ENCODE measurements around the gene KCTD14.
"Not testable (repeated sequence)": the region's sequence is repeated elsewhere in the genome, so short reads cannot be mapped to it uniquely, and the experiment has no call there.

KCTD14 gene

GRCh38 chr11:78015878-78016277 lies 7.2 kb downstream of the KCTD14 start:
- no peak for DNase-seq (ENCODE audit: low spot score)
- peaks cover 10% of the 10 kb centered on the region for H3K36me3 ChIP-seq (ENCODE audit: low read depth)
- no peaks in the 10 kb centered on the region for H3K27me3 ChIP-seq (ENCODE audit: insufficient read depth, poor library complexity, severe bottlenecking)
- no peak for TF ChIP-seq CTCF (IDR thresholded peaks at IDR 0.05; ENCODE audit: poor library complexity, severe bottlenecking)
- H3K4me1 ChIP-seq (ENCODE audit: insufficient read depth, poor library complexity, severe bottlenecking), result peaks cover 2% of the 10 kb centered on the region
- ATAC-seq (ENCODE audit: low read depth), result no peak
- no peak overlapping the region for H3K4me3 ChIP-seq (ENCODE audit: severe bottlenecking)
- H3K27ac ChIP-seq (ENCODE audit: poor library complexity, severe bottlenecking), result no peak overlapping the region
- H3K9me3 ChIP-seq (ENCODE audit: severe bottlenecking), result no peaks in the 10 kb centered on the region

- not testable (repeated sequence) for ATAC-seq (ENCODE audit: low read depth); DNase-seq (ENCODE audit: low spot score); H3K9me3 ChIP-seq (ENCODE audit: severe bottlenecking); H3K4me3 ChIP-seq (ENCODE audit: severe bottlenecking); H3K36me3 ChIP-seq (ENCODE audit: low read depth); H3K27ac ChIP-seq (ENCODE audit: poor library complexity, severe bottlenecking); H3K4me1 ChIP-seq (ENCODE audit: insufficient read depth, poor library complexity, severe bottlenecking); H3K27me3 ChIP-seq (ENCODE audit: insufficient read depth, poor library complexity, severe bottlenecking)
Observed at GRCh38 chr11:78014937-78015520, 8.0 kb downstream of the KCTD14 start.

- Histone ChIP-seq H3K4me3 (ENCODE audit: severe bottlenecking) (no peak overlapping the region), H3K27ac (ENCODE audit: poor library complexity, severe bottlenecking) (no peak overlapping the region), H3K4me1 (ENCODE audit: insufficient read depth, poor library complexity, severe bottlenecking) (no peaks in the 10 kb centered on the region), H3K36me3 (ENCODE audit: low read depth) (peaks cover 7% of the 10 kb centered on the region), H3K27me3 (ENCODE audit: insufficient read depth, poor library complexity, severe bottlenecking) (no peaks in the 10 kb centered on the region), H3K9me3 (ENCODE audit: severe bottlenecking) (no peaks in the 10 kb centered on the region)
- DNase-seq (ENCODE audit: low spot score), result no peak
- ATAC-seq (ENCODE audit: low read depth), result no peak
- TF ChIP-seq CTCF (IDR thresholded peaks at IDR 0.05; ENCODE audit: poor library complexity, severe bottlenecking), result no peak
Observed at GRCh38 chr11:78011301-78011700, 11.8 kb downstream of the KCTD14 start.

- TF ChIP-seq CTCF (IDR thresholded peaks at IDR 0.05; ENCODE audit: poor library complexity, severe bottlenecking), result no peak
- Histone ChIP-seq H3K4me1 (ENCODE audit: insufficient read depth, poor library complexity, severe bottlenecking) (no peaks in the 10 kb centered on the region), H3K9me3 (ENCODE audit: severe bottlenecking) (no peaks in the 10 kb centered on the region), H3K27me3 (ENCODE audit: insufficient read depth, poor library complexity, severe bottlenecking) (no peaks in the 10 kb centered on the region), H3K27ac (ENCODE audit: poor library complexity, severe bottlenecking) (no peak overlapping the region), H3K36me3 (ENCODE audit: low read depth) (peaks cover 1% of the 10 kb centered on the region; the same call in 1 of the 2 replicates), H3K4me3 (ENCODE audit: severe bottlenecking) (no peak overlapping the region)
- ATAC-seq (ENCODE audit: low read depth), result no peak
- no peak for DNase-seq (ENCODE audit: low spot score)
Observed at GRCh38 chr11:78010755-78011154, 12.3 kb downstream of the KCTD14 start.

- H3K36me3 ChIP-seq (ENCODE audit: low read depth), result no peaks in the 10 kb centered on the region
- no peak overlapping the region for H3K27ac ChIP-seq (ENCODE audit: poor library complexity, severe bottlenecking)
- H3K4me1 ChIP-seq (ENCODE audit: insufficient read depth, poor library complexity, severe bottlenecking), result no peaks in the 10 kb centered on the region
- H3K27me3 ChIP-seq (ENCODE audit: insufficient read depth, poor library complexity, severe bottlenecking), result no peaks in the 10 kb centered on the region
- no peak for TF ChIP-seq CTCF (IDR thresholded peaks at IDR 0.05; ENCODE audit: poor library complexity, severe bottlenecking)
- H3K4me3 ChIP-seq (ENCODE audit: severe bottlenecking), result no peak overlapping the region
- no peak for DNase-seq (ENCODE audit: low spot score)
- no peak for ATAC-seq (ENCODE audit: low read depth)
- H3K9me3 ChIP-seq (ENCODE audit: severe bottlenecking), result no peaks in the 10 kb centered on the region
Observed at GRCh38 chr11:78010304-78010703, 12.8 kb downstream of the KCTD14 start.

Data from RWPE2 (cell line).